Left hindlimb (tissue), 1 donor: Measurements from ENCODE around the gene TSFM.

Experiments
- DNase-seq: peaks from one replicate; pipeline ENCODE4 v3.0.0-alpha.2; 2018

TSFM gene

DNA sequence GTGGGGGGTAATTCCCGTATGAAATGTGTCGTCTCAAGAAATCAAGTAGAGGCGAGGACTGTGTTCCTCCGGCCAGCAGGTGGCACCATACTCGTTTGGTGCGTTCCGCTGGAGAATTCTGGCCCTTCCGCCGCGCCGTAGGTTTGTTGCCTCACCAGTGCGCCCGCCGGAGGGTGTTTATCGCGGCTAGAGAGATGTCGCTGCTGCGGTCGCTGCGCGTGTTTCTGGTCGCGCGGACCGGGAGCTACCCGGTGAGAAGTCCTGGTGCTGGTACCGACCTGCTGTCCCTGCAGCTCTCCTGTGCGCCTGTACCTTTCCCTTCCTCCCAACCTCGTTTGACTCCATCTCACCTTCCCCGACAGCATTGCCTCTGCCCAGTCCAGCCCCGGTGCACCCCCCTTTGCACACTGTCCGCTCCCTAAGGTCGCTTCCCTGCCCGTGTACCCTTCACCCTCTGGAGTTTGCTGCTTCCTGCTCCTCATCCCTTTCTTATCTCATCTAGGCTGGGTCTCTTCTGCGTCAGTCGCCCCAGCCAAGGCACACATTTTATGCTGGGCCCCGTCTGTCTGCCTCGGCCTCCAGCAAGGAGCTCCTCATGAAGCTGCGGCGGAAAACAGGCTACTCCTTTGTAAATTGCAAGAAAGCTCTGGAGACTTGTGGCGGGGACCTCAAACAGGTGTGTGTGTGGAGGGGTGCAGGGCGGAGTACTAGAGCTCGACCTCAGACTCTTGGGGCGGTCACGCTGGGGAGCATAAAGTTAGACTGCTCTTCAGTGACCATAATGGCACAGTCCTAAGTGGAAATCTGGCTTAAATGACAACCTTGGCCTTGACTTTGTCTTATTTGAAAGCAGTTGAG, at the start of gene TSFM:
TSFM (plus strand) TSS at position 180 of the 858 bp plus-strand sequence; CDS start at position 195, 15 bp downstream.
- peak; percentile 94 for DNase-seq

DNA sequence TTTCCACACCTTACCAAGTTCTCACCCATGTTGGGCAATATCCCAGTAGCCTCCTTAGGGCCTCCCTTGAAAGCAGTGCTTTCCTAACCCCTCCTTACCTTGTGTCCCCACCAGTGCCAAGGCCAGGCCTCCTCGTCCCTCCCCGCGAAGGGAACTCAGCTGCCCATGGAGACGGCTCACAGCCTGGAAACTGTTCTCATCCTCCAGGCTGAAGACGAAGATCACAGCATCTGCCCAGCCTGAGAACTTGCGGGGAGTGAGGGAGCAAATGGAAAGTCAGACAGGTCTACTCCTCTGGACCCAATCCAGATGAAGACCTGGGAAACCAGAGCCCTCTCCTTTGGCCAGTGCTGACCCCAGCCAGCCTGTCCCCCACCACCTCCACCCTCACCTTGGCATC, 48.7 kb upstream of the TSFM start:
- peak; percentile 10 for DNase-seq

DNA sequence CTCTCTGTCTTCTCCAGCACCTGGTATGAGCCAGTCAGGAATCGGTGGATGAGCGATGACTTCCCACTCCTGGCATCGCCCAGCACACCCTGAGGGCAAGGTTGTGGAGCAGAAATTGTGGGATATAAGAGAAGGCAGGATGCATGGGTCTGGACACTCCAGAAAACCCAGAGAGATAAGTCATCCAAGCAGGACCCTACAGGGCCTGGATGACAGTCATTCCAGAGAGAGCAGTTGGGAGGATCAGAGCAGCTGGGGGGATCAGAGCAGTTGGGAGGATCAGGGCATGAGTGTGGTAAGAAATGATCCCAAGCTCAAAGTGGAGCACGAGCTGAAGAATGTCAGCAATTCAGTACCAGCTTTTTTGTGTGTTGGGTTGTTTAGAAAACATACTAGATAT, 48.0 kb upstream of the TSFM start:
- peak; percentile 34 for DNase-seq

DNA sequence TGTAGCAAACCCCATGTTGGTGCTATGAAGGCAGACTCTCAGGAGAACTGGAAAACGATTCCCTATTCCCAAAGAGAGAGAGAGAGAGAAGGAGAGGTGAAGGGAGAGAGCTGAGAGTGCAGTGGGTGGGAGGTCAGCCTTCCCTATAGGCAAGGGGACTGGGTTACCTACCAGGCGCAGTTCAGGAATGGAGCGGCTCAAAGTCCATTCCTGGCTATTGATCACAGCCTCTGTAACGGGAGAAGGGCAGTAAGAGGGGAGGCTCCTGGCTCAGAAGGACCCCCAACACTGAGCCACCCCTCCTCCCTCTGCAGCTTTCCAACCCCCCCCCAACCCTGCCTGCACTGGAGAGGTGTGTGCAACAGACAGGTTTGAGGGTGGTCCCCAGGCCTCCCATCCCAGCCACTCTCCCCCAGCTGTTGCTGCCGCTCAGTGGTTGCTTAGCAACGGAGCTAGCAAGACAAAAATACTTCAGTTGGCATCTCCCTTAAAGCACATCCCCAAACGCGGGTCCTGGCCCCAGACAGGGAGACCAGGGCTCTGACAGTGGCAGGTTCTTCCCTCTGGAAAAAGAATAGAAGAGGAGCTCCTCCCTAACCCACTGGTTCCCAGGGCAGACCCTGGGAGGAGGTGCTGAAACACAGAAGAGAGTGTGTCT, 47.3 kb upstream of the TSFM start:
- peak; percentile 84 for DNase-seq

DNA sequence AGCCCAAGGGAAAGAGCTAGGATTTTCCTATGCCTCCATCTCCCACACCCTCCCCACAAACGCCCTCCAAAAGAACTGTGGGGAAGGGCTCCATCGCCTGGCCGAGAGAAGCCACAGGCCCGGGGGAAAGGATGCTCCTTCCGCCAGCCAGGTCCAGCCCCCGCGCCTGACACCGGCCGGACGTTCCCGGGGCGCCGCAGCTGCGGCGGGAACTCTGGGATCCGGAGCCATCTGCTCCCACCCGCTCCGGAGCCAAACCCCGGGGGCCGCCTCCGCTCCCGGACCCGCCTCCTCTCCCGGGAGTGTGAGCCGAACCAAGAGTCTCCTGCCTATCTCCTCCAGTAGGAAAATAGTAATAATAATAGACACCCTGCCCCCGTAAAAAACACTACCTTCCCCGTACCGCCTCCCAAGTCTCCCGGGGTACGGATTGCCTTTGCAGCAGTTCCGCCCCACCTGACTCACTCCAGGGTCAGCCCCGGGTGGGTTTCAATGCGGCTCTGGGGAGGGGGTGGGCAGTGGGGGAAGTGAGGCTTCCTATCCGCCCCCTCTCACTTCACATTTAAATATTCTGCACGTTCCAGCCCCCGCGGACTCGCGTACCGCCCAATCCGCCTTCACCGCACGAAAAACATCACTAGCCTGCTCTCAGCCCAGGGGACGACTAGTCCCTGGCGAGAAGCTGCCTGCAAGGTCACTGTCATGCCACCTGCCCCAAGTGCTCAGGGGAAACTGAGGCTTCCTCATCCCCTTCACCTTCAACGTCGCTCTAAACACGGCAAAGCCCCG, 46.4 kb upstream of the TSFM start:
- DNase-seq, result peak; percentile 64

DNA sequence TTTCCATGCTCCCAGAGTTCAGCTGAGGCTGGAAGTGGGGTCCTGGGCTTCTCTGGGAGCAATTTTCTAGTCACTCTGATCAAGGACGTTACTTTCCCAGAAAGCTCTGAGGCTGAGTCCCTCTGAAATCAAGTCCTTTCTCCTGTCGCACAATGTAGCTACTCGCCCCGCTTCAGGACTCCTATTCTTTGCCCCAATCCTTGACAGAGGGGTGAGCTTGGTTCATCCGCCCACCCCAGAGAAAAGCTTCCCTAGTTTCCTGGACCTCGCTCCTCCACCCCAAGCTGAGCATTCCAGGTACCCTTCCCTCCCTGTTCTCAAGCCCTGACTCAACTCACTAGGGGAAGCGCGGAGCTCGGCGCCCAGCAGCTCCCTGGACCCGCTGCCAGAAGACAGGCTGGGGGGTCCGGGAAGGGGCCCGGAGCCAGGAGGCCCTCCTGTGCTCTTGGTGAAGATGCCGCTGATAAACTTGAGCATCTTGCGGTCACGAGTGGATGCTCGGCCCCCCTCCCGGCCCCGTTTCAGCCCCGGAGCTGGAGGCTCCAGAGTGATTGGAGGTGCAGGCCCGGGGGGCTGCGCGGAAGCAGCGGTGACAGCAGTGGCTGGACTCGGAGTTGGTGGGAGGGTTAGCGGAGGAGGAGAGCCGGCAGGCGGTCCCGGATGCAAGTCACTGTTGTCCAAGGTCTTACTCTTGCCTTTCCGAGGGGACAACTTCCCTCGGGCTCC, 45.7 kb upstream of the TSFM start:
- DNase-seq, result no peak

DNA sequence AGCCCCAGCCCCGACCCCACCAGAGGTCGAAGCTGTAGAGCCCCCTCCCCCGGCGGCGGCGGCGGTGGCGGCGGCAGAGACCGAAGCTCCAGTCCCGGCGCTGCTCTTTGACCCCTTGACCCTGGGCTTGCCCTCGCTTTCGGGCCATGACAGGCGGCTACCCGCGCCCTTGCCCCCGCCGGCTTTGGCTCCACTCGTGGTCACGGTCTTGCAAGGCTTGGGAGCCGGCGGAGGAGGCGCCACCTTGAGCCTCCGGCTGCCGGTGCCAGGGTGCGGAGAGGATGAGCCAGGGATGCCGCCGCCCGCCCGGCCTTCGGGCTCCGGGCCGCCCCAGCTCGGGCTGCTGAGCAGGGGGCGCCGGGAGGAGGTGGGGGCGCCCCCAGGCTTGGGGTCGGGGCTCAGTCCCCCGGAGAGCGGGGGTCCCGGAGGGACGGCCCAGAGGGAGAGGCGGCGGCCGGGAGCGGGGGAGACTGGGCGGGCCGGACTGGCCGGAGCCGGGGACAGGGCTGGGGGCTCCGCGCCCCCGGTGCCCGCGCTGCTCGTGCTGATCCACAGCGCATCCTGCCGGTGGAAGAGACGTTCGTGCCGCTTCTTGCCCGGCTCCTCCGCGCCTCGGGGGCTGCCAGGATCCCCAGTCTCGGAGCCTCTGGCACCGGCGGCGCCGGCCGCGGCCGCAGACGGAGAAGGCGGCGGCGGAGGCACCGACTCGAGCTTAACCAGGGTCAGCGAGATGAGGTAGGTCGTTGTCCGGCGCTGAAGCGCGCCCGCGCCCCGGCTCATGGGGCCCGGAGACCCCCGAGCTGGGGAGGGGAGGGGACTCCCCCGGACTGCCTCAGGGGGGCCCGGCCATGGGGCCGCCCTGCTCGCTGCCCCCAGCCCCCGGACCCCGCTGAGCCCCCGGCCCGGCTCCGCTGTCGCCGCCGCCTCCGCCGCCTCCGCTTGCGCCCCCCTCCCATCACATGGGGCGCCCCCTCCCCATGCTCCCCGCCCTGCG, 44.8 kb upstream of the TSFM start:
- DNase-seq, result no peak

DNA sequence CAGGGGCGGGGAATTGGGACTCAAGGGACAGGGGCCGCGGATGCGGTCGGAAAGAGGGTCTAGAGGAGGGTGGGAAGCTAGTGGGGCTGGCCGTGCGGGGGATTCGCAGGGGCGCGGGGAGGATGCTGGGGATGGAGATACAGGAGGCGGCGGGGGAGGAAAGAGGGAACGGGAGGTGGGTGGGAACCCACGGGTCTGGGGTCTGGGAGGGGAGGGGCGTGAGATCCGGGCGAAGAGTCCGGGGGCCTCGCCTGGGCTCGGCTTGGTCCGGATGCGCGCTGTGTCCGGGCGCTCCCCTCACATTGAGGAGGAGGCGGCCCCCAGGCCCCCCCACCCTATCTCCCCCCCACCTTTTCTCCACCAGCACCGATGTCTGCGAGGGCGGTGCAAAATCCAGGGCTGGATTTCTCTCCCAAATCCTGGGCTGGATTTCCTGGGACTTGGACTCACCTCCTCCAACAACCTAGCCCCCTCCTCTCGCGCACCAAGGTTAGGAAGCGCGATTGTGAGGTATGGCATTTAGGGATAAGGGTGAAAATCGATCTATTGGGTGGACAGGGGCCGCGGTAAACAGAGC, 43.8 kb upstream of the TSFM start, which contains the start of gene AGAP2:
AGAP2 (minus strand) TSS at position 82 of the 577 bp plus-strand sequence. CDS start 496 bp downstream, outside the sequence.
- DNase-seq, result no peak

DNA sequence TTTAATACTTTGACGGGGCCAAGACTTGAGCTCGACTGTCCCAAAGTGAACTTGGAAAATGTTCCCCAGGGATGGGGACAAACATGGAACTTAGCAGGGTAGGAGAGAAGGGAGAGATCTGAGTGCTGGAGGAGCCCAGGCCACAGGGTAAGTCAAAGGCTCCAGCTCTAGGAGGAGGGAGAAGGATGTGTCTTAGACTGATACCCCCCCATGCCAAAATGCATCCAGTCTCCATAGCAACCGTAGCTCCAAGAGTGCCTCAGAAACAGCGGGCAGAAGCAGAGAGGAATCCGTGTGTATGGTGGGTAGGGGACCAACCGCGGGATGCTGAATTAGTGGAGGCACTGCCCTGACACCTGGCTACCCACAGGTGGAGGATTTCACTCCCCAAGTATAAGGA, 43.2 kb upstream of the TSFM start:
- no peak for DNase-seq

DNA sequence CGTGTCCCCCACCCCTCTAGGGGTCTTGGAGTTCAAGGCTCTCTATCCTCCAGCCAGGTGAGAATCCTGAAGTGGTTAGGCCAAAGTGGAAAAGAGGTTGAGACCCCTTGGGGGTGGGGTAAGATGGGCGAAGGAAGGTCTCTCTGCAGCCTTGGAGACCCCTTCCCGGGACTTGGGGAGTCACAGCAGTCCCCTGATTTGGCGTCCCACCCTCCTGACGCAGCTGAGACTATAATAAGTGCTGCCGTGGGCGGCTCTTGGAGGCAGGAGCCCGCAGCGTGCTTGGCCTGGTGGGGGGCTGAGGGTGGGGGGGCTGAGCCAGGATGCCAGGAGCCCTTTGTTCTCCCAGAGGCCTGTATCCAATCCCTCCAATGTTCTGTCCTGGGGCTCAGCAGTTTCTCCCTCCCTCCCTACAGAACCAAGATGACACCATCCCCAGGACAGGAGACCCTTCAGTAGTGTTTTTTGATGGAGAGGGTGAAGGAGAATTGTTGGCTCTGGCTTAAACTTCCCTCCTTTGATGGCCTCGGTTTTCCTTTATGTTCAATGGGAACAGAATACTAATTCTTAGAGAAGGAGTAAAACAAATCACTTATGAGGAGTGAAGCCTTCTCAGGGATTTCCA, 42.6 kb upstream of the TSFM start:
- no peak for DNase-seq

DNA sequence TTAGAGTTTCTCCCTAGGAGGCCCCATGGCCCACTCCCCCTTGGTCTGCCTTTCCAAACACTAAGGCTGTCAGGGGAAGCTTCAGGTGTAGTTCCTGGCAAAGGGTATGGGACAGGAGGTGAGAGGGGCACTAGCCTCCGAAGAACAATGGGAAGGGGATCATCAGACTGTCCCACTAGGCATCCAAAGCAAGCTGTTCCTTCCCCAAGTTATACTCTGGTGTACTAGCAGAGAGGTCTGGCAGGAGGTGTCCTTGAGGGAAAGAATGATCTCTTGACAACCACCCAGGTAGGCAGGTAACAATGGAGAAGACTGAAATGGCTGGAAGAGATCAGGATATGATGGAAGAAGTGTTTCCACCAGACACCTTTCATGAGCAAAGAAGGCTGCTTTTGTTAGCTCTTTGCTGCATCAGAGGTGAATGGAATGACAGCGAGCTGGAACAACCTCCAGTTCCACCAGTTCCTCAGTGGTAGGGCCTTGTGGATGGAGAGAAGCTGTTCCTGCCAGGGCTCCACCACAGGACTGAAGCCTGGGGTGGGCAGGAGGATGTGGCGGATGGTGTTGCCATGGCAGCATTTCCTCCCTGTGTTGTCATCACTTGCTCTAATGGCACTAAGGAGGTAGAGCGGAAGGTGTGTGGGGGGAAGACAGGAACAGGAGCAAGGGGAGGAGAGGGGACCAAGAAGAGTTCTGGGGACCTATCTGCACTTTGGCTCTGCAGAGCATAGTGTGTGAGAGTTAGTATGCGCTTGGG, 41.8 kb upstream of the TSFM start:
- no peak for DNase-seq

DNA sequence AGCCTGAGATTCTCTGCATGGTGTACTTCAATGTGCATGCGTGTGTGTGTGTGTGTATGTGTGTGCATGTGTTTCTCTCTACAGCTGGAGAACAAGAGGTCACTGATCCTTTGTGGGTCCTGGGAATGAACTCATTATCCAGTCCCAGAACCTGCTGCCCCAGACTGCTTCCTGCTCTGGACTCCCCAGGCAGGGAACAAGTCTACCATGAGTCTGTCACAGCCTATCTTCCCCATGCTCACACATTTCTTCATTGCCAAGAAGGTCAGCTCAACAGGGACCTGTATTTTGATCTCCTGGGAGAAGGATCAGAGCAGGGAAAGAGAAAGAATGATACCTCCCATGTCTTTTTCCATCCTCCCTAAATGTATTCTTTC, 41.2 kb upstream of the TSFM start:
- DNase-seq, result no peak

DNA sequence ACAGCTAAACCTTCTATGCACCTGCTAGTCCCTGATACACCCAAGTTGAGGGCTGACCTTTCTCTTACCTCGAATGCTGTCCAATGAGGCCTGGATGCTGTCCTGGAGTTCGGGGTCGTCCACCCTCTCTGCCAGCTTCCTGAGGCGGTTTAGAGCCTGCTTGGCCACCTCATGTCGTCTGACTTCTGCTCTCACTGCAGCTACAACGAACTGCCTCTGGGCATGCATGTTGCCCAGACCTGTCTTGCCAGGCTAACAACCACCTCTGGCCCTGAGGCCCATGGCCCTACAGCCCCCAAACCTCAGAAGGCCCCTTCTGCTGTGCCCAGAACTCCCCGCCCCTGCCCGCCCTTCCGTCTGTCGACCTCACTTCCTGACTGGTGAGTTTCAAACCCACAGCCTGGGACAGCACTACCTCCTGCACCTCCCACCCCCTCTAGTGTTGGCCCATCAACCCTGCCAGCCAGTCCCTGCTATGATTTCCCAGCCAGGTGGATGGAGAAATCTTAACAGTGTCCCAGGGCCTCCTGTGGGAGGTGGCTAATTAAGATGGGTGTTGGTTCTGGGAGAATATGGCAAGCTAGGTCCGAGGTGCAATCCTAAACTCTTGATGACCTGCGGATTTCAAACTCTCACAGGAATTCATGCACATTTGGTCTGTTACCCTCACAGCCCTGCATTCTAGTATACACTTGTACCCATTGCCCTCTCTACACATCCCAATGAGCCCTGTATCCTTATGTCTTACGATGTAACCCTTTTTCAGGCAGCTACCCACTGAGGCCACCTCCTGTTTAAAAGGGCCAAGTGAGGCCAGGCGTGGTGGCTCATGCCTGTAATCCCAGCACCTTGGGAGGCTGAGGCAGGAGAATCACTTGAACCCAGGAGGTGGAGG, 40.5 kb upstream of the TSFM start:
- DNase-seq, result no peak

DNA sequence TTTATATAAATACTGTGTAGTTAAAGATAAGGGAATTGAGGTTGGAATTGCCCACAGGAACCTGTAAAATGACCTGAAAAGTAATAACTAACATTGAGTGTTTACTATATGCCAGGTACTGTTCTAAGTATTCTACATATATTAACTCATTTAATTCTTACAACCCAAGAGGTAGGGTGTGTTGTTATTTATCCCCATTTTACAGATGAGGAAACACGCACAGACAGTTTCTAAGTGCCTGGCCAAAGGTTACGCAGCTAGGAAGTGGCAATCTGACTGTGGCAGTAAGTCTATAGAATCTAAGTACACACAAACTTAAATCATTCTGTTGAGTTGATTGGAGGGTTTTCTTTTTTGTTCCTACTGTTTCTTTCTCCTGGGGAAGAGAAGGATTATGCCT, 38.8 kb upstream of the TSFM start:
- no peak for DNase-seq

DNA sequence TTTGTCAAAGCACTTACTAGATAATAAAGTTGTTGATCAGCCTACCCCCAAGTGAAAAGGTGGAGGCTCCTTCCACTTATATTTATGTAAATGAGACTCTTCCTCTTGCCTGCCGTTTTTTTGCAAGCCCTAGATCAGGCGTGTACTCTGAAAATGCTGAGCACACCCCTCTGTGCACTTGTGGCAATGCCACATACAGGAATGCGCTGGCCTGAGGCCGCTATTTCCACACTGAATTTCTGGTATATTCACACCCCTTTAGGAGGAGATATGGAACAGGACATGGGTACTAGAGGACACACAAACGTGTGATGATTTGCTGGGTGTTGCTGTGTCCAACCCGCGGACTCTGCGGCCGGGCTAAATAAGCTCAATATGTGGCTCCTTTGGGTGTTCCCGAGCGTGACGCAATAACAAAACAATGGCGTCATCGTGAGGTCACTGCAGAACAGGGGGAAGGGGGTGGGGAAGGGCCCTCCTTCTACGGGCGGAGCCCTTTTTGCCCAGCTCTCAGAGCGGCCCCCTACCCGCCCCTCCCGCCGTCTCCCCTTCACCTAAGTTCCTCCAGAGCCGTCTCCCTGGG, 38.3 kb upstream of the TSFM start:
- no peak for DNase-seq

DNA sequence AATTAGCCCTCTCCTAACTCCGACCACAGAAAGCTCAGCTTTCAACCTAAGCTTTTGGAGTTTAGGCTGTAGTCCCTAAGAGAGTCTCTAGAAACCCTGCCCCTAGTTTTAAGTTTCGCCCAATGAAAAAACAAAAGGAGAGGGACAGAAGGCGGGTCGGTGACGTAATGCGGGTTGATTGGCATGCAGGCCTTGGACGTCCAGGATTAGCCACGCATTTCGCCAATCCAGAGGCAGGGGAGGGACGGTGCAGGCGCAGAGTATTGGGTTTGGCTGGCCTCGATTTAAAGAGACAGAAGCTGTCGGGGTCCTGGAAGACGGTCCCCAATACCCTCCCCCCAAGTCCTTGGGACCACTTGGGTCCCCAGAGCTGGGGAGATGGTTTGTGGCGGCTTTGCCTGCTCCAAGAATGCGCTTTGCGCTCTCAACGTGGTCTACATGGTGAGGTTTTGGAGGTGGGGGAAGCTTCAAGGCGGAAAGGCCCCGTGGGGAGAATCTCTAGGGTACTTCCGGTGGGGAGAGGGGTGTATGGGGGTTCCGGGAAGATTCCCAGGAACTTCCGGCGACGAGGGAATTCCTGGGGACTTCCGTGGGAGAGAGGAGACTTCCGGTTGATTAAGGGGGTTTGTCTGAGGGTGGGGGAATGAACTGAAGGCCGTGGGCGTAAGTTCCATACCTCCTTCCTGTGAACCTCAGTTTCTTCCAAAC, 37.7 kb upstream of the TSFM start, which contains the start of gene TSPAN31:
TSPAN31 (plus strand) TSS at position 263 of the 708 bp plus-strand sequence; CDS start at position 379, 116 bp downstream.
- peak; percentile 97 for DNase-seq

DNA sequence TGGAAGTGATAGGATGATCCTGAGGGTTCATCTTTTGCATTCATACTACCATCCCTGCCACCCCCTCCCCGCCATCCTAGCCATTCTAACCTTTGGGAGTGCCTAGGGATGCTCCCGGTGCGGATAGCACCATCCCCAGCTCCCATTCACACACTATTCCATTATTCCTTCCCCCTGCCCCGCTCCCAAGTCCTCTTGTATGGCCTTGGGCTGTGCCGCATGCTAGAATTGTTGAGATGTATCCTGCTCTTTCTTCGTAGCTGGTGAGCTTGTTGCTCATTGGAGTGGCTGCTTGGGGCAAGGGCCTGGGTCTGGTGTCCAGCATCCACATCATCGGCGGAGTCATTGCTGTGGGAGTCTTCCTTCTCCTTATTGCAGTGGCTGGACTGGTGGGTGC, 37.1 kb upstream of the TSFM start:
- DNase-seq, result no peak

DNA sequence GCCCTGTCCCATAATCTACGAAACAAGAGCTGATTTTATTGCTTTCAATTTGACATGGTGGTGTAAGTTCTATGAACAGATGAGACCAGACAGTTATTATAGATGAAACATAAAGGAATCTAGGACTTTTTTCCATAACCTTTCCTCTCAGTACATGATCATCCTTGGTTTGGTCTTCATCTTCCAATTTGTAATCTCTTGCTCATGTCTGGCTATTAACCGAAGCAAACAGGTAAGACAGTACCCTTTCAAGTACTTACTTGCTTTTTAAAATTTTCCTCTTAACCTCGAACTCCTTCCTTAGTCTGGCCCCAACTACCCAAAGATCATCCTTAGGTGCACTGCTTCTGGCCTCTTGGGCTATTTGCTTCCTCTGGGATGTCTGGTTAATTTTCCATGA, 36.6 kb upstream of the TSFM start:
- DNase-seq, result no peak
